ENCODE measurements around the gene NOP53.
A peak's percentile ranks its signal among the peaks of the same experiment; 100 is the strongest.
"Not testable (repeated sequence)": the region's sequence is repeated elsewhere in the genome, so short reads cannot be mapped to it uniquely, and the experiment has no call there.

Gene NOP53

DNA sequence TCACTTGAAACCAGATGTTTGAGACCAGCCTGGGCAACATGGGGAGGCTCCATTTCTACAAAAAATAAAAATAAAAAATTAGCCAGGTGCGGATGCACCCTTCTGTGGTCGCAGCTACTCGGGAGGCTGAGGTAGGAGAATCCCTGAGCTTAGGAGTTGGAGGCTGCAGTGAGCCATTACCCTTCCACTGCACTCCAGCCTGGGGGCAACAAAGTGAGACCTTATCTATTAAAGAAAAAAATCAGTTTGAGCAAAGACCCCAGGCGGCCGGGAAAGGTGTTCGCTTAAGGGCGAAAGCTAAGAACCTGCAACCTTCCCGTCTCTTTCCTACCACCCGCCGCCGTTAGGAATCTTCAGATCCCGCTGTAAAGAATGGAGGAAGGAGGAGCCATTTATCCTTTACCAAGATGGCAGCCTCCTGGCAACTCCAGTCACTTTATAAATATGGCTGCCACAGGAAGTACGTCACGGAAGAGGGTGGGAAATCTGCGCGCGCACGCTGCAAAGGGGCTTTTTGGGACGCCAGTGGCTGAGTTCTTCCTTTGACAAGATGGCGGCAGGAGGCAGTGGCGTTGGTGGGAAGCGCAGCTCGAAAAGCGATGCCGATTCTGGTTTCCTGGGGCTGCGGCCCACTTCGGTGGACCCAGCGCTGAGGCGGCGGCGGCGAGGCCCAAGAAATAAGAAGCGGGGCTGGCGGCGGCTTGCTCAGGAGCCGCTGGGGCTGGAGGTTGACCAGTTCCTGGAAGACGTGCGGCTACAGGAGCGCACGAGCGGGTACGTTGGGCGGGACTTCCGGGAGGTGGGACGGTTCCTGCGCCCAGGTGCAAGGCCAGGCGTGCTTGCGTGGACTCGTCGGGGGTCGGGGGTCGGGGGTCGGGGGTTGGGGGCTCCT, at the start of gene NOP53:
NOP53 (plus strand) TSS at position 537 of the 892 bp plus-strand sequence; CDS start at position 551, 14 bp downstream.
- peak; percentile 72 for FAIRE-seq

DNA sequence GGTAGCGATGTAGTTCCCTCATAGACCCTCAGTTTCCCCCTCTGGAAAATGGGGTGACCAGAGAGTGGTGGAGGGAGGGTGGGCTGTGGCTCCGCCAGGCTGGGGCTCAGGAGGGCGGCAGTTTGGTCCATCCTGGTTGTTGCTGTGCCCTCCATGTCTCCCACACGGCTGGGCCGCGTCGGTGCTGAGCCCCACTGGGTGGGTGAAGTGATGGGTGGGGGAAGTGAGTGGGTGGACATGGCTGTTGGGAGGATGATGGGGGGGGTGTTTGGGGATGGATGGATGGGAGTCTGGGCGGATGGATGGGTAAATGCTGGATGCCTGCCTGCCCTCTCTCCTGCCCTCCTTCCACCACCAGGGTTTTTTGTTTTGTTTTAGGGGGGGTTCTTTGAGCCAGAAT, 48.7 kb upstream of the NOP53 start:
- FAIRE-seq = no peak

DNA sequence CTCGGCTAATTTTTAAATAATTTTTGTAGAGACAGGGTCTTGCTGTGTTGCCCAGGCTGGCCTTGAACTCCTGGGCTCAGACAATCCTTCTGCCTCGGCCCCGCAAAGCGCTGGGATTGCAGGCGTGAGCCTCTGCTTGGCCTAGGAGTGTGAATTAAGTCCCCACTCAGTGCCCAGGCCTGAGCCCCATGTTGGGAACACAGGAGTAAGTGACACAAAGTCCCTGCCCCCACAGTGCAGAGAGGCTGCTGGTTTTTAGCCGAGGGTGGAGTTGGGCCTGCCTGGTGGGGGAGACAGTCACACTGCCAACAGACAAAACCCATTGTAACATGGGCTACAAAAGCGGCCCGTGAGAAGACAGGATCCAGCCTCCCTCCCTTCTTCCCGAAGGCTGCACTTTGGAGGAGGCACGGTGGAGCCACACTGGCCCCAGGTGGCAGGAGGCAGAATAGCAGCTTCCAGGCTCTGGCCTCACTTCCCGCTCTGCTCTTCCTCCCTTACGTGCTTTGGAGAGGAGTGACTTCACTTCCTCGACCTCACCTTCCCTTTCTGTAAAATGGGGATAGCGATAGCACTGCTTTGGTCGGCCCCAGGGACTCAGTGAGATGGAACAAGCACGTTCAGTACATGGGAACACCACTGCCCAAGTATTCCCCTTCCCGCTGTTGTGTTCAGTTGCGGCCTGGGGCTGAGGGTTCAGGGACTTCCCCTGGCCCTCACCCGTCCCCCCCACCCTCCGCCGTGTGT, 47.3 kb upstream of the NOP53 start:
- peak; percentile 80 for FAIRE-seq

DNA sequence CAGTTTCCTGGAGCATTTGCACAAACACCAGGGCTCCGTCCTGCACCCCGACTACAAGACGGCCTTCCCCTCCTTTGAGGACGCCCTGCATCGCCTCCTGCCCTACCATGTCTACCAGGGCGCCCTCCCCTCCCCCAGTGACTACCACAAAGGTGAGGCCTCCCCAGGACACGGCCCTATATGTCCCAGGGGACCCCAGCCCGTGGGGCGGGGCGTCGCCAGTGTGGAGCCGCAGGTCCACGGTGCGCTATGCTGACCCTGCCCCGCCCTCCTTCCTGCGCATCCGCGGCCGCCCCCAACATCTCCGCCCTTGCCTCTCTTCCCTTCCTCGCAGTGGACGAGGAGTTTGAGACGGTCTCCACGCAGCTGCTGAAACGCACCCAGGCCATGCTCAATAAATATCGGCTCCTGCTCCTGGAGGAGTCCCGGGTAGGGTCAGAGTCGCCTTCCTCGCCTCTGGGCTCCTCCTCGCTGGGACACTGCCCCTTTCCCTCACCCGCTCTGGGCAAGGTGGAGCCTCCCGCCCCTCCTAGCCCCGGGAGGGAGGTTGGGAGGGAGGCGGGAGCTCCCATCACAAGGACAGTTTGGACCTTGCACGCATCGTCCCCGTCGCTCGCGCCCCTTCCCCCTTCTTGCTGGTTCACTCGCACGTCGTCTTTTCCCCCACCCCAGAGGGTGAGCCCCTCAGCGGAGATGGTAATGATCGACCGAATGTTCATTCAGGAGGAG, 46.6 kb upstream of the NOP53 start:
- FAIRE-seq = no peak

DNA sequence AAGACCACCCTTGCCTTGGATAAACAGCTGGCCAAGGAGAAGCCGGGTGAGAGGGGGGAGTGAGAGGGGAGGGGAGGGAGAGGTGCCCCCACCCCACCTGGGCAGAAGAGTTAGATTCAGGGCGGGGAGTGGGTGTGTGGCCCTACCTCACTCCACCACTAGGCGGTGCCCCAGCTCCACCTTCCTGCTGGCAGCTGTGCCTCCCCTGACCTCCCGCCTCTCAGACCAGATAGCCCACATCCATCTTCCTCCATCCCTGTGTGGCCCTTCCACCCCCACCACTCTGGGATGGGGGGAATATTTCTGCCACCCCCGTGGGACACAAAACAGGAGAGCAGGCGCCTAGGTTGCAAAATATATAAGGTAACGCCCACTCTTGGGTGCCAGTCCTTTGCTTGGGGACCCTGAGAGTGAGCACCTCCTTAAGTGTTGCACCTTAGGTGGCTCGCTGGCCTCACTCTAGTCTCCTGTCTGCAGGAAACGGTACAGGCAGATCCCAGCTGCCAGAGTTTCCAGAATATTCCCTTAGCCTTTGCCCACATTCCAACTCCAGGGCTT, 45.9 kb upstream of the NOP53 start:
- no peak for FAIRE-seq

DNA sequence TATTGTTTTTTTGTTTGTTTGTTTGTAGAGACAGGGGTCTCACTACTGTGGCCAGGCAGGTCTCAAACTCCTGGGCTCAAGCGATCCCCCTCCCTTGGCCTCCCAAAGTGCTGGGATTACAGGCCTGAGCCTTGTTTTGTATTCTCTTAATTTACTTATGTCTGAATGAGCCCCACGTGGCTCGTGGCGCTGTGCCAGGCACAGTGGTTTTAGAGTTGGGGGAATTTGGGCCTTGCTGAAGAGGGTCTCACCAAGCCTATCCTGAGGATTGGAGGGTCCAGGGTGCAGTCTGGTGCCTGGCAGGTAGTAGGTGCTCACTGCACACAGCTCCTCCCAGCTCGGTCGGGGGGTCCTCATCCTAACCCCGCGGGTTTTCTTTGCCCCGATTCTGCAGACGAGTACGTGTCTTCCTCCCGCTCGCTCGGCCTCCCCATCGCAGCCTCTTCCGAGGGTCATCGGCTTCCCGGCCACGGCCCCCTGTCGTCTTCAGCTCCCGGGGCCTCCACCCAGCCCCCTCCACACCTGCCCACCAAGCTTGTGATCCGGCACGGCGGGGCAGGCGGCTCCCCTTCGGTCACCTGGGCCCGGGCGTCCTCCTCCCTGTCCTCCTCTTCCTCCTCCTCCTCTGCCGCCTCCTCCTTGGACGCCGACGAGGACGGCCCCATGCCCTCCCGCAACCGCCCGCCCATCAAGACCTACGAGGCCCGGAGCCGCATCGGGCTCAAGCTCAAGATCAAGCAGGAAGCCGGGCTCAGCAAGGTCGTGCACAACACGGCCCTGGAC, 44.2 kb upstream of the NOP53 start:
- FAIRE-seq = no peak

DNA sequence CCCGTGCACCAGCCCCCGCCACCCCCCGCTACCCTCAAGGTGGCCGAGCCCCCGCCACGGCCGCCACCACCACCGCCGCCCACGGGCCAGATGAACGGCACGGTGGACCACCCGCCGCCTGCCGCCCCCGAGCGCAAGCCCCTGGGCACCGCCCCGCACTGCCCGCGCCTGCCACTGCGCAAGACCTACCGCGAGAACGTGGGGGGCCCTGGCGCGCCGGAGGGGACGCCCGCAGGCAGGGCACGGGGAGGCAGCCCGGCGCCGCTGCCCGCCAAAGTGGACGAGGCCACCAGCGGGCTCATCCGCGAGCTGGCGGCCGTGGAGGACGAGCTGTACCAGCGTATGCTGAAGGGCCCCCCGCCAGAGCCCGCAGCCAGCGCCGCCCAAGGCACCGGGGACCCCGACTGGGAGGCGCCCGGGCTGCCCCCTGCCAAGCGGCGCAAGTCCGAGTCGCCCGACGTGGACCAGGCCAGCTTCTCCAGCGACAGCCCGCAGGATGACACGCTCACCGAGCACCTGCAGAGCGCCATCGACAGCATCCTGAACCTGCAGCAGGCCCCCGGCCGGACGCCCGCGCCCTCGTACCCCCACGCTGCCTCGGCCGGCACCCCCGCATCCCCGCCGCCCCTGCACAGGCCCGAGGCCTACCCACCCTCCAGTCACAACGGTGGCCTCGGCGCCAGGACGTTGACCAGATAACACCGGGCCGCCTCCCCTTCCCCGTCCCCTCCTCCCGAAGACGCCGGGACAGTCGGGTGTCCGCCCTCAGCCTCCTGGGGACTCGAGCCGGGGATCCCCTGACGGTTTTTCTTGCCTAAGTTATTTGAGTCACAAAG, 43.4 kb upstream of the NOP53 start:
- FAIRE-seq = no peak

DNA sequence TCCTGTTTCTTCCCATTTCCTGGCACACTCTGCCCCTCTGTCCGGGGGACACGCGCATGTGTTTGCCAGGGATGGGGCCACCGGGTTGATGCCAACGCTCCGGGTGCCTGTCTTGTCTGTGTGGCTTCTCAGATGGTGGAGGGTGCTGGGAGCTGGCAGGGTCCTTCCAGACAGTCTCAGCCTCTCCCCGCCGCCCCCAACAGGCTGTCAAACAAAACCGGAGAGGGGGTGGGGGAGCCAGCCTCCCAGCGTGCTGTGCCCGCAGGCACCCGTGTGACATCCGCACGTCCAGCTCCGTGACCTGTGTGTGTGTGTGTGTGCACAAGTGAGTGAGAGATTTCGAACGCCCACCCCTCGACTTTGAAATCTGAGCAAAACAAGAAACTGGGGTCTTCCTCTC, 42.7 kb upstream of the NOP53 start:
- FAIRE-seq = no peak

DNA sequence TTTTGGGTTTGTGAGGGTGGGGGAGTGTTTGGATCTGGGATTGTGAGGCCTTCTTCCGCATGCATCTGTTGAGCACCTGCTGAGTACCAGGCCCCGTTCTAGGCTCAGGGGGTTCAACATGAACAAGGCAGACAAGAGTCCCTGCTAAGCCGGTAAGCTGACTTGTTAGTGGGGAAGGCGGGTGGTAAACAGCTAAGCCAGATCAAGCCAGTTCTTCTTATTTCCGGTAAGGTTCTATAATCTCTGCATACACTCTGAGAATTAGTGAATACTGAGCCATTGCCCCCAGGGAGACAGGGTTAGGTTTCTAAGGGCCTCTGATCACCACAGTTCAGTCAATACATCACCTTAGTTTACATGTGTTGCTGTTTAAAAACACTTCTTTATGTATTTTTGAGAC, 42.0 kb upstream of the NOP53 start:
- FAIRE-seq = no peak

DNA sequence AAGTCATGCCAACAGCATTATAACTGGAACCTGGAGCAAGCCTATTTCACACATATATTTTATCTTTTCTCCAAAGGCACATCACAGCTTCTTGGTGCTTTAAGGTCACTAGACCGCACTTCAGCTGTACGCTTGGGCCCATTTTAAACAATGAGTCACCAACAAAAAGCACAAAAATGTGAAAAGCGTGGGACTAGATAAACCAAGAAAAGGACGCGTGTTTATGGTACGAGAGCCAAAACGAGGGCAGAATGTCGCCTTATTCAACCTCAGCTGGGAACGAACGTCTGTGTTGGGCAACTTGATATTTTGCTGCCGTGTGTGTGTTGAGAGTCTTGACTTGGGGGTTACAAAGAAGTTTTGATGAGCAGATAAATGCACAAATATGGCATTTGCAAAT, 41.3 kb upstream of the NOP53 start:
- no peak for FAIRE-seq

DNA sequence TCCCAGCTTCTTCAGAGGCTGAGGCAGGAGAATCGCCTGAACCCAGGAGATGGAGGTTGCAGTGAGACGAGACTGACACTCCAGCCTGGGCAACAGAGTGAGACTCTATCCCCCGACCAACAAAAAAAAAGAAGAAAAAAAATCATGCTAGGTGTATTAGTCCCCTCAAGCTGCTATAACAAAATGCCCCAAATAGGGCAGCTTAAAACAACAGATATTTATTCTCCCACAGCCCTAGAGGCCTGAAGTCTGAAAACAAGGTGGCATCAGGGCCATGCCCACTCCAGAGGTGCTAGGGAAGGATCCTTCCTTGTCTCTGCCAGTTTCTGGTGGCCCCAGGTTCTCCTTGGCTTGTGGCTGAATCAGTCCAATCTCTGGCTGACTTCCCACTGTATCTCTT, 40.7 kb upstream of the NOP53 start:
- FAIRE-seq = no peak

DNA sequence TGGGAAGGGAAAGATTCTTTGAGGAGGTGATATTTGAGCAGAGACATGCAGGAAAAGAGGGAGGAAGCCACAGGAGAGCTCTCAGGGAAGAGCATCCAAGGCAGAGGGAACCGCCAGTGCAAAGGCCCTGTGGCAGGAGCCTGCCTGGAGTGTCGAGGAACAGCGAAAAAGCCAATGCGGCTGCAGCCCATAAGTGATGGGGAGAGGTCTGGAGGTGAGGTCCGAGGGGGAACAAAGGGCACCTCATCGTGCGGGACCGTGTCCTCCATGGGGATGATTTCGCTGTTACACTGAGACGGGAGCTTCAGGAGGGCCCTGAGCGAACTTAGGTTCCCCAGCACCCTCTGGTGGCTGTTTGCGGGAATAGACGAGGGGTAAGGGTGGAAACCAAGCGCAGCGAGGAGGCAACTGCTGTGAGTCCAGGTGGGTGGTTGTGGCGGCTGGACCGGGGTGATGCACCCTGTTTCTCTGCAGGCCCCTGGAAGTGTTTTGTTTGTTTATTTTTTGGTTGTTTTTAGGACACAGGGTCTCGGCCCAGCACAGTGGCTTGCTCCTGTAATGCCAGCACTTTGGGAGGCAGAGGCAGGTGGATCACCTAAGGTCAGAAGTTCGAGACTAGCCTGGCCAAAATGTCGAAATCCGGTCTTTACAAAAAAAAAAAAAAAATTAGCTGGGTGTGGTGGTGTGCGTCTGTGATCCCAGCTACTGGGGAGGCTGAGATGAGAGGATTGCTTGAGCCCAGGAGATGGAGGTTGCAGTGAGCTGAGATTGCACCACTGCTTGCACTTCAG, 38.0 kb upstream of the NOP53 start:
- FAIRE-seq = no peak

DNA sequence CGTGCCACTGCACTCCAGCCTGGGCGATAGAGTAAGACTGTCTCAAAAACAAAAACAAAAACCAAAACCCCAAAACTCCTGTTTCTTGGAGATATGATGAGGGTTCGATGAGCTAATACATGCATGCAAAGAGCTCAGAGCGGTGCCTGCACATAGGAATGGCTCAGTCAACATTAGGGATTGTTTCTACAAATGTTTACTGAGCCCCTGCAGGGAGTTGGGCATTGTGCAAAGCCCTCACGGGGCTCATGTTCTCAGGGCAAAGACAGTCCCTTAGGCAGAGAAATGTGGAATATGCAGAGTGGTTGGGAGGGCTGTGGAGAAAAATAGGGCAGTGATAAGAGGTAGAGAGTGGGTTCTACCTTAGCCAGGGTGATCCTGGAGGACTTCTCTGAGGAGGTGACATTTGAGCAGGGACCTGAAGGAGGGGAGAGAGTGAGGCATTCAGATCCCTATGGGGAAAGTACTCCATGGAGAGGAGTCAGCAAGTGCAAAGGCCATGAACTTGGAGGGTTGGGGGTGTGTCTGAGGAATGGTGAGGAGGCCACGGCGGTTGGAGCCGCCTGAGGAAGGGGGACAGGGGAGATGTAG, 33.6 kb upstream of the NOP53 start:
- FAIRE-seq = no peak

DNA sequence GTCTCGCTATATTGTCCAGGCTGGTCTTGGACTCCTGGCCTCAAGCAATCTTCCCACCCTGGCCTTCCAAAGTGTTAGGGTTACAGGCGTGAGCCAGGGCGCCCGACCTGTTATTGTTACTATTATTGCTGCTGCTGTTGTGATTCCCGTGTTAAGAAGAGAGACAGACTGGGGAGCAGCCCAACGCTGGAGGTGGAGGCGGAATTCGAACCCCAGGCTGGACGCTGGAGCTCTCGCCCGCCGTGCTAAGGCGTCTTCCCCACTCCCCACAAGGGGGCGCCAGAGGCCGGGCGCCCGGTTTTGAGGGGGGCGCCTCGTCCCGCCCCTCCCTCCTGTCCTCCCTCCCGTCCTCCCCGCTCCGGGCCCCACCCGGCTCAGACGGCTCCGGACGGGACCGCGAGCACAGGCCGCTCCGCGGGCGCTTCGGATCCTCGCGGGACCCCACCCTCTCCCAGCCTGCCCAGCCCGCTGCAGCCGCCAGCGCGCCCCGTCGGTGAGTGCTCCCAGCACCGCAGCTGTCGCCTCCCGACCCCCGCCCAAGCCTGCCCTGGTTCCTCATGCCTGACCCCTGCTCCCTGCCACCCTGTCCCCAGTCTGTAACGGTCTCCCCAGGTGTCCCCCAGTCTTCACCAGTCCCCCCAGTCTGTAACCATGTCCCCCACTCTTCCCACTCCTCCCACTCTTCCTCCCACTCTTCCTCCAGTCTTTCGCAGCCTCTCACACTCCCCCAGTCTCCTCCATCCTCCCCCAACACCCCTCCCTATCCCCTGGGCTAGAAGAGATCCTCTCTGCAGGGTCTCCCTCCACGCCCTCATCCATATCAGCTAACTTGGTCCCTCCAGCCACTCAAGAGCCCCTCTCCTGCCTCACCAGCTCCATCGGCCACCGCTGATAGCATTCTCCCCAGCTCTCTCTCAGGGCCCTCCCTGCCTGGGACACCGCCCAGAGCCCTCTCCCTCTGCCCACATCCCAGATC, 32.0 kb upstream of the NOP53 start, which contains the start of gene EHD2:
EHD2 (plus strand) TSS at position 377 of the 976 bp plus-strand sequence. CDS start 3,191 bp downstream, outside the sequence.
- no peak for FAIRE-seq

DNA sequence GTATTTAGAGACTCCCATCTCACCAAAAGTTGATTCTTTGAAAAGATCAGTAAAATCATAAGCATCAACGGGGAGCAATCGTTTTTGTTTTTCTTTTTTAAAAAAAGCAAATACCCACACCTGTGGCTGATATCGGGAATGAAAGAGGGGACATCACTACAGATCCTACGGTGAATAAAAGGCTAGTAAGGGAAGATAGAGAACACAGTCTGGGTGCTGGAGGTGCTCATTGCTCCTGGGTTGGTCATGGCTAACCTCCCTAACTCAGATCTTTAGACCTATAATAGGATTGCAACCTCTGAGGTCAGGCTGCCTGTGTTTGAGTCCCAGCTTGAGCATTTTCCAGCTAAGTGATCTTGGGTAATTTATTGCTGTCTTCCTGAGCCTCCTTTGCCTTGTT, 31.0 kb upstream of the NOP53 start:
- no peak for FAIRE-seq

DNA sequence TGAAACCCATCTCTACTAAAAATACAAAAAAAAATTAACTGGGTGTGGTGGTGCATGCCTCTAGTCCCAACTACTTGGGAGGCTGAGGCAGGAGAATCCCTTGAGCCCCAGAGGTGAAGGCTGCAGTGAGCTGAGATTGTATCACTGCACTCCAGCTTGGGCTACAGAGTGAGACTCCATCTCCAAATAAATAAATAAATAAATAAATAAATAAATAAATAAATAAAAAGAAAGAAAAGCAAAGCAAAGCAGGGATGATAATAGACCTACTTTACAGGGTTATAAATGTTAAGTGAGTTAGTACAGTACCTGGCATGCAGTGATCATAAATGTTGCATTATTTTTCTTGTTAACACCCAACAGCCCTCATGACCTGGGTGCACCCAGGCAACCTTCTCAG, 30.5 kb upstream of the NOP53 start:
- not testable (repeated sequence) for FAIRE-seq

DNA sequence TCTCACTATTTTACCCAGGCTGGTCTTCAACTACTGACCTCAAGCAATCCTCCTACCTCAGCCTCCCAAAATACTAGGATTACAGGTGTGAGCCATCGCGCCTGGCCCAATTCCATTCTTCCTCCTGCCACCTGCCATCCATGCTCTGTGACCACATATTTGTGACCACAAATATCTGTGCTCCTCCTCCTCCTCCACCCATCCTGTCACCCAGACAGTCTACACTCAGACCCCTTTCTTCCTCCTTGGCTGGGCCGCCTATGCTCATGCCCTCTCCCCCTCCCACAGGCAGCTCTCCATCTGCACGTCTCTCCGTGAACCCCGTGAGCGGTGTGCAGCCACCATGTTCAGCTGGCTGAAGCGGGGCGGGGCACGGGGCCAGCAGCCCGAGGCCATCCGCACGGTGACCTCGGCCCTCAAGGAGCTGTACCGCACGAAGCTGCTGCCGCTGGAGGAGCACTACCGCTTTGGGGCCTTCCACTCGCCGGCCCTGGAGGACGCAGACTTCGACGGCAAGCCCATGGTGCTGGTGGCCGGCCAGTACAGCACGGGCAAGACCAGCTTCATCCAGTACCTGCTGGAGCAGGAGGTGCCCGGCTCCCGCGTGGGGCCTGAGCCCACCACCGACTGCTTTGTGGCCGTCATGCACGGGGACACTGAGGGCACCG, 28.9 kb upstream of the NOP53 start:
- FAIRE-seq = no peak

DNA sequence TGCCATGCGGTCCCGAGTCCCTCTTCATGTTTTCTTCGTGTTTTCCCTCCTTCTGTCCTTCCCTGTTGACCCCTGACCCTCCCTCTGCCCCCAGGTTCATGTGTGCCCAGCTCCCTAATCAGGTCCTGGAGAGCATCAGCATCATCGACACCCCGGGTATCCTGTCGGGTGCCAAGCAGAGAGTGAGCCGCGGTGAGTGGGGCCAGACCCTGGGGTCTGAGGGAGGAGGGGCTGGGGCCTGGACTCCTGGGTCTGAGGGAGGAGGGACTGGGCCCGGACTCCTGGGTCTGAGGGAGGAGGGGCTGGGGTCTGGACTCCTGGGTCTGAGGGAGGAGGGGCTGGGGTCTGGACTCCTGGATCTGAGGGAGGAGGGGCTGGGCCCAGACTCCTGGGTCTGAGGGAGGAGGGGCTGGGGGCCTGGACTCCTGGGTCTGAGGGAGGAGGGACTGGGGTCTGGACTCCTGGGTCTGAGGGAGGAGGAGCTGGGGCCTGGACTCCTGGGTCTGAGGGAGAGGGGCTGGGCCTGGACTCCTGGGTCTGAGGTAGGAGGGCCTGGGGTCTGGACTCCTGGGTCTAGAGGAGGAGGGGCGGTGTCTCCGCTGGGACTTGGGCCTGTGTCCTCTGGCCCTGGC, 26.8 kb upstream of the NOP53 start:
- not testable (repeated sequence) for FAIRE-seq
